ENCODE data around the gene AIFM3.

DNA sequence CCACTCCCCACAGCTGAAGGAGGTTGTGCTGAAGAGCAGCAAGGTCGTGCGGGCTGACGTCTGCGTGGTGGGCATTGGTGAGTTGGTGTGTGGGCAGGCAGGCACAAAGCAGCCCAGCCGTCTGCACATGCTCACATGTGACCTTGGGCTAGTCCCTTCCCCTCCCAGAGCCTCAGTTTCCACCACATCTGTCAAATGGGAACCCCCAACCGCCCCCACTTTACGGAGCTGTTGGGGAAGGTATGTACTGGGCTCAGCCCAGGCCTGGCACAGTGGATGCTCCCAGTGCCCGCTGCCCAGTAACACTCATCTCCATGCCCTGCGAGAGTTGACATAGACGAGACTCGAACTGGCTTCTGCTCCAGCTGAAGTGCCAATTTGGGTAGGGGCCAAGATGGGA, 10.0 kb downstream of the AIFM3 start:
- TF ChIP-seq, protein P1, sequence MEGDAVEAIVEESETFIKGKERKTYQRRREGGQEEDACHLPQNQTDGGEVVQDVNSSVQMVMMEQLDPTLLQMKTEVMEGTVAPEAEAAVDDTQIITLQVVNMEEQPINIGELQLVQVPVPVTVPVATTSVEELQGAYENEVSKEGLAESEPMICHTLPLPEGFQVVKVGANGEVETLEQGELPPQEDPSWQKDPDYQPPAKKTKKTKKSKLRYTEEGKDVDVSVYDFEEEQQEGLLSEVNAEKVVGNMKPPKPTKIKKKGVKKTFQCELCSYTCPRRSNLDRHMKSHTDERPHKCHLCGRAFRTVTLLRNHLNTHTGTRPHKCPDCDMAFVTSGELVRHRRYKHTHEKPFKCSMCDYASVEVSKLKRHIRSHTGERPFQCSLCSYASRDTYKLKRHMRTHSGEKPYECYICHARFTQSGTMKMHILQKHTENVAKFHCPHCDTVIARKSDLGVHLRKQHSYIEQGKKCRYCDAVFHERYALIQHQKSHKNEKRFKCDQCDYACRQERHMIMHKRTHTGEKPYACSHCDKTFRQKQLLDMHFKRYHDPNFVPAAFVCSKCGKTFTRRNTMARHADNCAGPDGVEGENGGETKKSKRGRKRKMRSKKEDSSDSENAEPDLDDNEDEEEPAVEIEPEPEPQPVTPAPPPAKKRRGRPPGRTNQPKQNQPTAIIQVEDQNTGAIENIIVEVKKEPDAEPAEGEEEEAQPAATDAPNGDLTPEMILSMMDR (IDR thresholded peaks at IDR 0.05): no peak
- TF ChIP-seq POLR2A (IDR thresholded peaks at IDR 0.05): no peak

Measured in lower leg skin (tissue), 3 donors.